Sigmoid colon (tissue), 7 donors: ENCODE data around the gene PLVAP. TPM values are rescaled to one million over a fixed set of nuclear protein-coding genes. Genes with fewer than 3 reads are reported as not detected.
A peak's percentile ranks its signal among the peaks of the same experiment; 100 is the strongest.

Experiments used
- DNase-seq: peaks from one replicate; pipeline ENCODE4 v3.0.0-alpha.2; 2019
- H3K27ac ChIP-seq, 4 donors: fragments of 200-600 bp; sonication (generic); one replicate each; pipeline ENCODE4 v1.5.1; 2016 to 2019; ENCODE audit warnings: mild to moderate bottlenecking in 1 of 4
- H3K27me3 ChIP-seq, 3 donors: fragments of 200-600 bp; sonication (generic); one replicate each; pipeline ENCODE4 v1.5.1; 2019; ENCODE audit warnings: mild to moderate bottlenecking in 1 of 3
- H3K36me3 ChIP-seq, 4 donors: fragments of 200-600 bp; sonication (generic); one replicate each; pipeline ENCODE4 v1.5.1; 2016 to 2019
- H3K4me1 ChIP-seq, 4 donors: fragments of 200-600 bp; sonication (generic); one replicate each; pipeline ENCODE4 v1.5.1; 2017 to 2019
- H3K4me3 ChIP-seq, 4 donors: fragments of 200-600 bp; sonication (generic); one replicate each; pipeline ENCODE4 v1.5.1; 2017 to 2019; ENCODE audit warnings: mild to moderate bottlenecking in 2 of 4, moderate library complexity in 1 of 4
- H3K9me3 ChIP-seq, 4 donors: fragments of 200-600 bp in 3 of 4; sonication (generic) in 3 of 4; one replicate each; pipeline versions ENCODE4 v1.5.1 to v1.6.1; 2013 to 2019
- EP300 ChIP-seq, 4 donors: sonication (generic); formaldehyde crosslinking; IDR thresholded peaks; one replicate each; pipeline ENCODE4 v1.6.1; 2017; ENCODE audit warnings: antibody characterized with exemption in 4 of 4
- POLR2A ChIP-seq, 2 donors: fragments of 450-650 bp; IDR thresholded peaks; one replicate each; pipeline ENCODE4 v1.6.1; 2016; ENCODE audit warnings: antibody characterized with exemption in 2 of 2, mild to moderate bottlenecking in 2 of 2, moderate library complexity in 2 of 2
- POLR2AphosphoS5 ChIP-seq, 4 donors: sonication (generic); formaldehyde crosslinking; IDR thresholded peaks; one replicate each; pipeline ENCODE4 v1.6.1; 2017; ENCODE audit warnings: antibody characterized with exemption in 4 of 4
- WGBS, 2 donors: extraction: QIAGEN DNeasy Blood & Tissue Kit; methylation state at CpG; one replicate each; pipeline ENCODE4 v1.1.7; 2013; 5-methylcytosine and 5-hydroxymethylcytosine counted together
- intact Hi-C: fragments of 100-400 bp; cut with DNase I; formaldehyde crosslinking; loops from one replicate; pipeline ENCODE4 v1.15.1; 2023
- polyA plus RNA-seq, 3 donors: library from polyadenylated mRNA; stranded (reverse); fragments of 200-250 nt; gene quantifications; one replicate each; pipeline ENCODE4 v1.2.3, GENCODE V29; 2013
- total RNA-seq, 4 donors: library from RNA; depleted of rRNA; stranded (reverse); fragments of >200 nt; gene quantifications; one replicate each; pipeline ENCODE4 v1.1.0, GENCODE V29; 2016
- TF ChIP-seq, protein P1 (sequence below), 4 experiments: fragments of 450-650 bp in 3 of 4; fragments of 200-600 bp in 1 of 4; IDR thresholded peaks; one replicate each; pipeline ENCODE4 v1.5.1; 2016 to 2019; ENCODE audit warnings: antibody characterized with exemption in 4 of 4, mild to moderate bottlenecking in 3 of 4, moderate library complexity in 2 of 4
- donor health status: healthy with polysubstance abuse.
- donor health status: Bipolar disorder and iron deficiency.
- donor health status: healthy.

Gene PLVAP
- total and polyA plus RNA-seq, 7 donors: 3.0 to 54.7 (median 19.6) TPM

DNA sequence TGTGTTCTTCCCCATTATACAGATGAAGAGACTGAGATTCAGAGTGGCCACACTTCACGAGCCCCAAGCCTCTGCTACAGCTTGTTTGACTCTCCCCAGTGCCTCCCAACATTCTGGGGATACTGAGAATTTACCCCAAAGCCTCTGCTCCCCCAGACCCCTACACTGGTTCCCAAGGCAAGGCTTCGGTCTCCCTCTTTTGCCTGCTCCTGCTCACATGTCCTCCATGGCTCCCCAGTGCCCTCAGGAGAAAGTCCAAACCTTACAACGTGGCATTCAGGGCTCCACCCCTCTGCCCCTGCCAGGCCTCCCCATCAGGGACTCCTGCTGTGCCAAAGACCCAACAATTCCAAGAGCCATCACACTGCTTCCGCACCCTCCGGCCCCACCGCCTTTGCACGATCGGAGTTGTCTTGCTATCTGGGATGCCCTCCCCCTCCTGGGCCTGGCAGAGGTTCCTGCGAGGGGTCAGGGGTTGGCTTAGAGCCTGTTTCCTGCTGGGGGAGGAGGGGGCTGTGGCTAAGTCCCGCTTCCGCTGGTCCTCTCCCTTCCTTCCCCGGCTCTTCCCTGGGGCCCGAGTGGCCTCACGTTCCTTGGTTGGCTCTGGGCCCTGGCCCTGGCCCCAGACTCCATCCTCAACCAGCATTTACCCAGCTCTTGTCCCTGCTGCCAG lies 24.4 kb downstream of the PLVAP start:
- DNase-seq: no peak
- H3K36me3 ChIP-seq: no peaks in the 10 kb centered on the region
- H3K4me3 ChIP-seq: no peak overlapping the region
- peaks cover 0 to 24% (median 4%) of the 10 kb centered on the region in 3 donors for H3K27me3 ChIP-seq
- 47 to 59% methylated on average over 14 of the region's 14 CpGs for WGBS, 2 donors
- H3K4me1 ChIP-seq: peaks cover 0 to 9% (median 4%) of the 10 kb centered on the region in 4 donors
- H3K9me3 ChIP-seq: no peaks in the 10 kb centered on the region
- intact Hi-C loops: no loop called here
- TF ChIP-seq POLR2A (IDR thresholded peaks at IDR 0.05) (no peak), POLR2AphosphoS5 (IDR thresholded peaks at IDR 0.05) (peak in 1 of 4 donors; percentile 36), EP300 (IDR thresholded peaks at IDR 0.05) (no peak)
- TF ChIP-seq, protein P1, sequence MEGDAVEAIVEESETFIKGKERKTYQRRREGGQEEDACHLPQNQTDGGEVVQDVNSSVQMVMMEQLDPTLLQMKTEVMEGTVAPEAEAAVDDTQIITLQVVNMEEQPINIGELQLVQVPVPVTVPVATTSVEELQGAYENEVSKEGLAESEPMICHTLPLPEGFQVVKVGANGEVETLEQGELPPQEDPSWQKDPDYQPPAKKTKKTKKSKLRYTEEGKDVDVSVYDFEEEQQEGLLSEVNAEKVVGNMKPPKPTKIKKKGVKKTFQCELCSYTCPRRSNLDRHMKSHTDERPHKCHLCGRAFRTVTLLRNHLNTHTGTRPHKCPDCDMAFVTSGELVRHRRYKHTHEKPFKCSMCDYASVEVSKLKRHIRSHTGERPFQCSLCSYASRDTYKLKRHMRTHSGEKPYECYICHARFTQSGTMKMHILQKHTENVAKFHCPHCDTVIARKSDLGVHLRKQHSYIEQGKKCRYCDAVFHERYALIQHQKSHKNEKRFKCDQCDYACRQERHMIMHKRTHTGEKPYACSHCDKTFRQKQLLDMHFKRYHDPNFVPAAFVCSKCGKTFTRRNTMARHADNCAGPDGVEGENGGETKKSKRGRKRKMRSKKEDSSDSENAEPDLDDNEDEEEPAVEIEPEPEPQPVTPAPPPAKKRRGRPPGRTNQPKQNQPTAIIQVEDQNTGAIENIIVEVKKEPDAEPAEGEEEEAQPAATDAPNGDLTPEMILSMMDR (IDR thresholded peaks at IDR 0.05): no peak
- H3K27ac ChIP-seq: peak overlapping the region in 1 of 4 donors; percentile 20

DNA sequence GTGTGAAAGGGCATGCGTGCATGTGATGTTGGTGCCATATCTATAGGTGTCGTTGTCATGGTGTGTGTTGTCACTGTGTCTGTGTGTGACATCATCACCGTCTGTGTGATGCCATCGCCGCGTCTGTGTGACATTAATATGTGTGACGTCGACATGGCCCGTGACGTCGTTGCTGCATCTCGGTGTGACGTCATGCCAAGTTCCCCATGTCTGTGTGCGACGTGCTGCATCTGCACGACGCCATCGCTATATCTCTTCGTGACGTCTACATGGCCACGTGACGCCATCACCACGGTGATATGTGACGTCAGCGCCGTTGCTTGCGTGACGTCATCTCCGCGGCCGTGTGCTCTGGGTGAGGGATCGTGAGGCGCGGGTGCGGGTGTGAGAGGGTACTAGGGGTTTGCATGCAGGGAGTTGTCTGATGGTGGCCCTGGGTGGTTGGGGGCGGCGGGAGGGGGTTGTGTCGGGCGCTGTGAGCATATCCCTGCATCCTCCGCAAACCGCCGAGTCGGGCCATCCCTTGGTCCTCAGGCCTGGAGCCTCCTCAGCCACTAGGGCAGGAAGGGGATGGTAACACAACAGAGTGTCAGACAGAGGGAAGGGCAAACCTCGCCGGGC lies 25.2 kb downstream of the PLVAP start:
- DNase-seq: no peak
- Histone ChIP-seq H3K4me3 (no peak overlapping the region), H3K36me3 (no peaks in the 10 kb centered on the region), H3K4me1 (peaks cover 0 to 17% (median 7%) of the 10 kb centered on the region in 4 donors), H3K9me3 (no peaks in the 10 kb centered on the region), H3K27ac (no peak overlapping the region), H3K27me3 (peaks cover 0 to 24% (median 4%) of the 10 kb centered on the region in 3 donors)
- WGBS, 2 donors: 92 to 93% methylated on average over 45 of the region's 45 CpGs
- intact Hi-C loops: no loop called here
- TF ChIP-seq, protein P1 (IDR thresholded peaks at IDR 0.05): no peak
- TF ChIP-seq POLR2AphosphoS5 (IDR thresholded peaks at IDR 0.05): no peak
- TF ChIP-seq POLR2A (IDR thresholded peaks at IDR 0.05): no peak
- TF ChIP-seq EP300 (IDR thresholded peaks at IDR 0.05): no peak

DNA sequence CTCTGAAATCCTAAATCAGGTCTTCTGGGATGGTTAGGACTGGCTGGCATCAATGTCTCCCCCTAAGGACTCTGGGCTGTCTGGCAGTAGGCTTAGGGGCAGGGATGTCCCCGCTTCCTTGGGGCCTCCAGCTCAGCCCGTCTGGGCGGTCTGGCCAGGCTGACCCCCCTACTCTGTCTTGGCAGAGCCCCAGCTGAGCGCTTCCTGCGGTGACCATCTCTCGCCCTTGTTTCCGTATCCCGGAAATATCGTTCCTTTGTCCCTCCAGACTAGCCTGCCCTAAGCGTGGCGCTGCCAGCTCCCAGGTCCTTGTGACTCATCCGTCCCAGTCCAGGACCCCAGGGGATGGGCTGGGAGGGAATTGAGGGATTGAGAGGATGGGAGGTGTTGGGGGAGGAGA lies 28.4 kb downstream of the PLVAP start:
- H3K4me1 ChIP-seq: peaks cover 0 to 25% (median 12%) of the 10 kb centered on the region in 4 donors
- DNase-seq: peak; percentile 81
- H3K27ac ChIP-seq: peak overlapping the region; percentile 34 to 63 (median 44)
- H3K4me3 ChIP-seq: no peak overlapping the region
- peaks cover 0 to 24% (median 4%) of the 10 kb centered on the region in 3 donors for H3K27me3 ChIP-seq
- H3K36me3 ChIP-seq: no peaks in the 10 kb centered on the region
- WGBS, 2 donors: 11% methylated on average over 12 of the region's 12 CpGs
- intact Hi-C loops: no loop called here
- TF ChIP-seq POLR2AphosphoS5 (IDR thresholded peaks at IDR 0.05) (peak in 3 of 4 donors; percentile 17 to 61 (median 53)), POLR2A (IDR thresholded peaks at IDR 0.05) (no peak)
- TF ChIP-seq, protein P1 (IDR thresholded peaks at IDR 0.05): no peak
- H3K9me3 ChIP-seq: no peaks in the 10 kb centered on the region

DNA sequence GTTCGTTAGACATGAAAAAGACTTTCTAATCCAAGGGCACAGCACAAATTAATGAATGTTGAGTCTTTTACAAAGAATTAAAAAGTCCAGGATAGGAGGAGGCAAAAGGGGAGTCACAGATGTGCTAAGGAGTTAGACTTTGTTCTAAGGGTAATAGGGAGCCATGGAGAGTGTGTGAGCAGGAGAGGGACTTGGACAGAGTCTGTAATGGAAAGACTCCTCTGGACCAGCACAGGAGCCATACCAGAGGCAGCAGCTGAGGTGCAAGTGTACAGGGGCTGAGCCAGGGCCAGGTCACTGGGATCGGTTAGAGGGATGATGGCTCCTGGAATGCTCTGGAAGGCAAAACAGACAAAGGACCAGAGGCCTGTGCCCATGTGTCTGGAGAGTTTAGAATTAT lies 29.3 kb downstream of the PLVAP start:
- H3K27ac ChIP-seq: peak overlapping the region; percentile 12 to 63 (median 44)
- intact Hi-C loops: no loop called here
- peaks cover 0 to 24% (median under 1%) of the 10 kb centered on the region in 3 donors for H3K27me3 ChIP-seq
- WGBS, 2 donors: 66 to 69% methylated on average over 2 of the region's 2 CpGs
- no peaks in the 10 kb centered on the region for H3K36me3 ChIP-seq
- H3K9me3 ChIP-seq: no peaks in the 10 kb centered on the region
- no peak overlapping the region for H3K4me3 ChIP-seq
- peaks cover 0 to 25% (median 12%) of the 10 kb centered on the region in 4 donors for H3K4me1 ChIP-seq
- TF ChIP-seq, protein P1 (IDR thresholded peaks at IDR 0.05): no peak
- TF ChIP-seq EP300 (IDR thresholded peaks at IDR 0.05): no peak
- TF ChIP-seq POLR2A (IDR thresholded peaks at IDR 0.05): no peak
- no peak for TF ChIP-seq POLR2AphosphoS5 (IDR thresholded peaks at IDR 0.05)
- DNase-seq: no peak
